SW 1271 (cell line): ENCODE measurements around the gene SCYGR4.
"Not testable (repeated sequence)": the region's sequence is repeated elsewhere in the genome, so short reads cannot be mapped to it uniquely, and the experiment has no call there.

Source experiments
- DNase-seq, 2 experiments: peaks; one replicate each; lab custom pipeline; 2025; lab: John Stamatoyannopoulos, UW

The SCYGR4 gene, protein sequence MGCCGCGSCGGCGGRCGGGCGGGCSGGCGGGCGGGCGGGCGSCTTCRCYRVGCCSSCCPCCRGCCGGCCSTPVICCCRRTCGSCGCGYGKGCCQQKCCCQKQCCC

DNA sequence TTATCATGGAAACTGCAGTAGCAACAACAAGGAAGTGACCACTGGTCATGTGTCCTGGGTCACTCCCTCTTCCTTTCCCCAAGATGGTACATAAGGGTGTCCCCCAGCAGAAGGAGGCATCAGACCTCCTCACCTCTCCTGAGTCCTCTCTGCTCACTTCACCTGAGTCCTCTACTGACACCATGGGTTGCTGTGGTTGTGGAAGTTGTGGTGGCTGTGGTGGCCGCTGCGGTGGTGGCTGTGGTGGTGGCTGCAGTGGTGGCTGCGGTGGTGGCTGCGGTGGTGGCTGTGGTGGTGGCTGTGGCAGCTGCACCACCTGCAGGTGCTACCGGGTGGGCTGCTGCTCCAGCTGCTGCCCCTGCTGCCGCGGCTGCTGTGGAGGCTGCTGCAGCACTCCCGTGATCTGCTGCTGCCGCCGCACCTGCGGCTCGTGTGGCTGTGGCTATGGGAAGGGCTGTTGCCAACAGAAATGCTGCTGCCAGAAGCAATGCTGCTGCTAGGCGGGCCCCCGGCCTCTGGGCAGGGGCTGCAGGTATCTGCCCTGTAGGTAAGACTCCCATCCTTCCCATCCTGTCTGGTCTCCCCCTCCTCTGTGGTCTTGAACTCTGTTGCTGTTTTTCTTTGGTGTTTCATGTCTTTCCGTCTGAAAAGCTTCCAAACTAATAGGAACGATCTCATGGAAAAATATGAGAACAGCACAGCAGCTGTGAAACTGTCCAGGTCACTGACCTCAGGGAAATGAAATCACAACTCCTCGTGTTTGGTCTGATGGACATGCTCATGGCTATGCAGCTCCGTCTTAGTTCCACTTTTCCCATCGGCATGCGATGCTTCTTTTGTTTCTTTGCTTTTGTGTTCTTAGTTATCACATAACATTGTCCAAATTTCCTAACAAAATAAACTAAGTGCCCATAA, at the start of gene SCYGR4:
Gene SCYGR4, plus strand, starts transcription at position 183 of the 915 bp plus-strand sequence. Its CDS starts 0 bp downstream, at position 183.
- DNase-seq: no peak

DNA sequence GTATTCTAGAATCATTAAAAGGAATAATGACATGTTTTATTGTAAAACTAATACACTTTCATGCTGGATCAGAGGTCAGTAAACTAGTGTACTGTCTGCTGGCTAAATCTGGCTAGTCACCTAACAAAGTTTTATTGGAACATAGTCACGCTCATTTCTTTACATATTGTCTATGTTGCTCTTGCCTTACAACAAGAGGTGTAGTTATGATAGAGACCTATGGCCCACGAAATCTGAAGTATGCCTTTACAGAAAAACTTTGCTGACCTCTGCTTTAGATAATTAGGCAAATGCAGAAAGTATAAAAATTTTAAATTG, 48.5 kb upstream of the SCYGR4 start:
- DNase-seq: no peak

DNA sequence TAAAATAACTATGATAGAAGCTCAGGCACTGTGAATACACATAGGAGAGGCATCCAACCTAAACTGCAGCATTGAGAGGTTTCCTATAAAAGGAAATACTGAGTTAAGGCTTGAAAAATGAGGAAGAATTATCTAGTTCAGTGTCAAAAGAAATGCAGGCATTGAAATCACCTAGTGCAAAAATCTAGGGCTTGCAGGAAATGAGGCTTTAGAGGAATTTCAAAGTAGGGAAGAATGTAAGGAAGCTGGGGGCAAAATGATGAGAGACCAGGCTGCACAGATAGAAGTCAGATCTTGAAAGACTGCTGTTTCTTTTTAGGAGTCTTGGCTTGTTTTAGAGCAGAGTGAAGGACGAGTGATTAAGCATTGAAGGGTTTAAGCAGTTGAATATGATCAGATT, 46.7 kb upstream of the SCYGR4 start:
- DNase-seq: no peak

DNA sequence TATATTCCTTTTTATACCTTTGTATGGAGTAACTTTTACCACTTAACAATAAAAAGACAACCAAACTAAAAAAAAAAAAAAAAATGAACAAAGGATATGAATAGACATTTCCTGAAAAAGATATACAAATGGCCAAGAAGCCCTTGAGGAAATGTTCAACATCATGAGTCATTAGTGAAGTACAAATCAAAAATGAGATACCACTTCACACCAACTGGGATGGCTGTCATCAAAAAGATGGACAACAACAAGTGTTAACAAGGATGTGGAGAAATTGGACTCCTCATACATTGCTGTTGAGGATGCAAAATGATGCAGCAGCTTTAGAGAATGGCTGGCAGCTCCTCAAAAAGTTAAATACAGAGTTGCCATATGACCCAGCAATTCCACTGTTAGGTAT, 41.2 kb upstream of the SCYGR4 start:
- DNase-seq: no peak

DNA sequence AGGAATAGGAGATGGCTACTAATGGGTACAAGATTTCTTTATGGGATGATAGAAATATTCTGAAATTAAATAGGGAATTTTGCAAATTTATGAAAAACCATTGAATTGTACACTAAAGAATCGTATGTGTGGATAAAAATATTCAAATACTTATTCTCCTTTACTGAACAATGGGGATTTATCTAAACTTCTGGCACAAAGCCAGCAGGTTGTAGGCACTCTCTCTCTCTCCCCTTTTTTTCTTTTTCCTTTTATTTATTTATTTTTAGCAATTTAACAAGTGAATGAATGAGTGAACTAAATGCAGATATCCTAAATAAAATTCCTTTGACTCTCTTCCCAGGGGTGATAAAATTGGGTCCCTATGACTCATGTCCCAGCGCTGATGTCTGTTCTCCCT, 40.5 kb upstream of the SCYGR4 start:
- no peak for DNase-seq

DNA sequence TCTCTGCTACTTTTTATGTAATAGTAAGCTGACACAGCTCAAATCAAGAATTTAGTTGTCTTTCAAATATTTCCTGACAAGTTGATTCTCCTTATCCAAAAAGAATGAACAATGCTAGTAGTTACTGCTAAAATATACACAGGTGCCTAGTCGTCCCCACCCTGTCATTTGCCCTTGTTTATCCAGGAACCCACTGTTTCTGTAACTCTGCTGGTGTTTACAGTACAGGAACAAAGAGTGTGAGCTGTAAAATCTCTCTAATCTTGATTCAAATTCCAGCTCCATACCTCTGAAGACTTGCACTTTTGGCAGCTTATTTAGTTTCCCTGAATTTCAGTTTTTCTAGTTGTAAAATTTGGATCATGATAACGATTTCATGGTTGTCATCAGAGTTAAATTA, 39.7 kb upstream of the SCYGR4 start:
- no peak for DNase-seq

DNA sequence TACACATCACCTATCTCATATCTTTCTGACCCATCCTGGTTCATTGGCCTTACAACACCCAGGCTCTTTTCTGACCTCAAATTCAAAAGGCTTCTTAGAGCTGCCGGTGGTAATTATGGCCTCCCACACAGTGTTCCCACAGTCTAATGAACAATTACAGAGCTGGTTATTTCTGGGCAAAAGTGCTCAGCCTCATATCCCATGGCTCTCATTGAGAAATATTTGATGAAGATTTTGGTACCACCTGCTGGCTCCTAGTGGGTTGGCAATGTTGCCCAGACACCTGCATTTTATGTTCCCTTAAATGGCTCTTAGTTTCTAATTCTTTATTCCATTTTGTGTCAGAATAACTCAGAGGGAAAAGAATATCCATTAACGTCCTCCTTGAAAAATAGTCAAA, 38.7 kb upstream of the SCYGR4 start:
- DNase-seq: no peak

DNA sequence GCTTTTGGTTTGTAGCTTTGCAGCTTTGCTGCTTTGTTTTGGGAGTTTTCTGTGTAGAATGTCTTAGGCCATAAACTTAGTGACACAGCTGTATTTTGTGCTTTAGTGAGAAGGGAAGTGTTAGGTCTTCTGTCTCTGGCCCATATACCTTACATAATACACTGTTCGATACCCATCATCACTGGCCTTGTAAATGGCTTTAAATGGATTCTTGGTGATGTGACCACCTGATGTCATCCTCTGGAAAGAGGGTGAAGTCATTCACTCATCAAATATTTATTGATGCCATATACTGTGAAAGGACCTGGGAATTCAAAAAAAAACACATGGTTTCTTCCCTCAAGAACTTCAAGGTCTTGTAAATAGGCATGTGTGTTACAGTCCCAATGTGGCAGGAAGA, 37.5 kb upstream of the SCYGR4 start:
- no peak for DNase-seq

DNA sequence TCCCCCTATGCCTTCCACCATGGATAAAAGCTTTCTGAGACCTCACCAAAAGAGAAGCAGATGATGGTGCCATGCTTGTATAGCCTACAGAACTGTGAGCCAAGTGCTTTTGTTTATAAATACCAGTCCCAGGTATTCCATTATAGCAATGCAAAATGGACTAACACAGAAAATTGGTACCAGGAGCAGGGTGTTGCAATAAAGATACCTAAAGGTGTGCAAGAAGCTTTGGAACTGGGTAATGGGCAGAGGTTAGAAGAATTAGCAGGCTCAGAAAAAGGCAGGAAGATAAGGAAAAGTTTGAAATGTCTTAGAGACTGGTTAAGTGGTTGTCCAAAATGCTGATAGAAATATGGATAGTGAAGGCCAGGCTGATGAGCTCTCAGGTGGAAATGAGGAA, 34.9 kb upstream of the SCYGR4 start:
- no peak for DNase-seq

DNA sequence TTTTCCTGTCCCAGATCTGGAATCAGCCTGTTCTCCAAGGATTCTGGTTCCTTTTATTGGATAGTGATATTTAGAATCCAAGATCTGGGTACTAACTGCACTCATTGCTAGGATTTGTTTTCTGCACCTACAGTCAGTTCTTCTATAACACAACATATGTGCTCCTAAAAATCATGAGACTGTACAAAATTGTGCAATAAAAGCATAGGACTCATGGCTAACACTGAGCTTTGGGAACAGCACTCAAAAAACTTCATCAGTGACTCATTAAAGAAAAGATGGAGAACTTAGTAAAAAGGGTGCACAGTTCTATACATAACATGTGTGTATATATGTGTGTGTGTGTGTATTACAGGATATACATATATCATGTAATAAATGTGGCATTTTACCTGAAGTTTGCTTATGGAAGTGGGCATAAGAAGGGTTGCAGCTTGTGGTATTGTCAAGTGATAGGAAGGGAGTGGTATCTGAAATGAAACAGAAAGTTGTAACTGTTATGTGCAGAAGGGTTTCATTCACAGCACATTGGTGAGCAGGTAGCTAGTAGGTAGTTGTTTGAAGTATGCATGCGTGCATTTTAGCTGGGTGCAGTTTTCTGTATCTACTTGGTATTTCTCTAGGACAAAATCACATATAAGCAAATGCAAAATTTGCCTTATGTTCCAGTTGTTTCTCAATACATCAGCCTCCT, 24.5 kb upstream of the SCYGR4 start:
- DNase-seq: no peak

DNA sequence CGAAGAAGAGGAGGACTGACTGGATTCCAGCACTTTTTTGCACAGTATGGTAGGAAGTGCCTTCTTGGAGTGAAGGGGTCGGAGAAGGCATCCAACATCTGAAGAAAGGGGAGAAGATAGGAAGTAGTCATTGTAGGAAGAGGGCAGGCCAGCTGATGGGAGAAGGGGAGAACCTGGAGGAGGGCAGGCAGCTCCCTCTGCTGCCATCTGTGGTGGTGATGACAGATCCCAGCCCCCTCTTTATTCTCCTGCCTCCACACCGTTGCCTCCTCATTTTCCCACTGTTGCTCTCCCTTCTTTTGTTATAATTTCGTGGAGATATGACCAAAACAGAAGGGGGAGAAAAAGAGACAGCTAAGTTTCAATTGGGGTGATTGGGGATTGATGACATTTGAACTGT, 21.5 kb upstream of the SCYGR4 start:
- DNase-seq: no peak

DNA sequence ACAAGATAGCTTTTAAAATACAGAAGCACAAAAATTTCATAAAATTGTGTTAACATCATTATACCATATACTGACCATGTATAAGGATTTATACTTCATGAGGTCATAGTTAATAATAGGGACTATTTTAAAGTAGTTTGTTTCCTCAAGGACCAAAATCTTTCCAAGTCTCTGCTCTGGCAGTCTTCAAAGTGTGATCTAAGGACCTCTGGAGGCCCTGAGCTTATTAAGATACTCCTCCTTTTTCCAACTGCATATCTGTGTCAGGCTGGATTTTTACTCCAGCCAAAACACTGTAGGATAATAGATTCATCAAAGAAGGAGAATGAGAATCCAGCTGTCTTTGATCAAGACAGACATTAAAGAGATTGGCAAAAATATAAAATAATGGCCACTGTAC, 20.3 kb upstream of the SCYGR4 start:
- no peak for DNase-seq

DNA sequence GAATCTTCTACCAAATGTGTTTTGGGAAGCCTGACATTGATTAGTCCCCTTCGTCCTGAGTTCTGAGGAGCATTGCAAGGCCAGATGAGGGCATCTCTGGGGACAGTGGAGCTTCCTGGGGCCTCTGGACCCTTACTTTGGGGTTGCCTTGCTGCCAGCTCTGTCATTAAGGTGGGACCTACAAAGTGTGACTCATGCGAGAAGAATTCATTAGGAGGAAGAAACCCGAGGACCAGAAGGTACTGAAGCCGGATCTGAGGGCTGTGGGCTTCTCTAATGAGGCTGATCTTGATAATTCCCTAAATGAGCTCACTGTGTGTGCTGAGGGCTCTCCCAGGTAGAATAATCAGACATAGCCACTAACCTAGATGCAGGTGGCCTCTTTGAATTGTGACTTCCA, 19.3 kb upstream of the SCYGR4 start:
- no peak for DNase-seq

DNA sequence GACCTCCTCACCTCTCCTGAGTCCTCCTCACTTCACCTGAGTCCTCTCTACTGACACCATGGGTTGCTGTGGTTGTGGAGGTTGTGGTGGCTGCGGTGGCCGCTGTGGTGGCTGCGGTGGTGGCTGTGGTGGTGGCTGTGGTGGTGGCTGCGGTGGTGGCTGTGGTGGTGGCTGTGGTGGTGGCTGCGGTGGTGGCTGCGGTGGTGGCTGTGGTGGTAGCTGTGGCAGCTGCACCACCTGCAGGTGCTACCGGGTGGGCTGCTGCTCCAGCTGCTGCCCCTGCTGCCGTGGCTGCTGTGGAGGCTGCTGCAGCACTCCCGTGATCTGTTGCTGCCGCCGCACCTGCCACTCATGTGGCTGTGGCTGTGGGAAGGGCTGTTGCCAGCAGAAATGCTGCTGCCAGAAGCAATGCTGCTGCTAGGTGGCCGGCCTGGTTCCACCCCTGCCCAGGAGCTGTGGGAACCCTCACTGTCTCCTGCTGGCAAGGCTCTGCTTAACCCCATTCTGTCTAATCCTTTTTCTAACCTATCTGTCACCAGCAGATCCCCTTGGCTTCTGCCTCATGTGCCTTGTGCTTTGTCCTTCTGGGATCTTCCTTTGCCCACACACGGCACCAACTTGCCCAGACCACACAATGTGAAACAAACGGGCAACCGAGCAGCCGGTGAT, 18.3 kb upstream of the SCYGR4 start, which contains the start of gene SCYGR2:
Gene SCYGR2, plus strand, starts transcription at position 59 of the 669 bp plus-strand sequence. Its CDS starts 0 bp downstream, at position 59.
- DNase-seq: not testable (repeated sequence)

DNA sequence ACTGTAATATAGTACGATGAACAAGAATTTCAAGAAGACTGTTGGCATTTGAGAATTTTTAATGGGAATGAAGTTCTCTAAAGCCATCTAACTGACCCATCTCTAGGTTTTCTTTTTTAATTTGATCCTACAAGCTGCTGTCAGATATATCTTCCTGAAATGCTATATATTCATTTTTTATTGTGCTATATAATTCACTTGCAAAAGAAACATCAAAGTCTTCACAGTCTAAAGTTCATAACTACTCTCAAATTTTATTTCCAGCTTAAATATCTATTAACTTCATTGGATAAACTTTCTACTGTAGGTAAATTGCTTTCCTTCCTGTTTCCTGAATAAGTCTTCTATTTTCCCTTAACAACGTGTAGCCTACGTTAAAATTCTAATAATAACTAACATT, 14.9 kb upstream of the SCYGR4 start:
- DNase-seq: no peak

DNA sequence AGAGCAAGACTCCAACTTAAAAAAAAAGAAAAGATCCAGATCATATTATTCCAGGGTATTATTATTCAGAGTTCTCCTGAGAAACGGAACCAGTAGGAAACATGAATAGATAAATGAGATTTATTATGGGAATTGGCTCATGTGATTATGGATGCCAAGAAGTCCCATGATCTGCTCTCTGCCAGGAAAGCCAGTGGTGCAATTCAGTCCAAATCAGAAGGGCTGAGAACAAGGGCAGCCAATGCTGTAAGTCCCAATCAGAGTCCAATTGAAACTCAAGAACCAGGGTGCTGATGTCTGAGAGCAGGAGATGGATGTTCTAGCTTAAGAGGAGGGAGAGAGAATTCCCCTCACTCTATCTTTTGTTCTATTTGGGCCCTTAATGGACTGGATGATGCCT, 10.8 kb upstream of the SCYGR4 start:
- no peak for DNase-seq

DNA sequence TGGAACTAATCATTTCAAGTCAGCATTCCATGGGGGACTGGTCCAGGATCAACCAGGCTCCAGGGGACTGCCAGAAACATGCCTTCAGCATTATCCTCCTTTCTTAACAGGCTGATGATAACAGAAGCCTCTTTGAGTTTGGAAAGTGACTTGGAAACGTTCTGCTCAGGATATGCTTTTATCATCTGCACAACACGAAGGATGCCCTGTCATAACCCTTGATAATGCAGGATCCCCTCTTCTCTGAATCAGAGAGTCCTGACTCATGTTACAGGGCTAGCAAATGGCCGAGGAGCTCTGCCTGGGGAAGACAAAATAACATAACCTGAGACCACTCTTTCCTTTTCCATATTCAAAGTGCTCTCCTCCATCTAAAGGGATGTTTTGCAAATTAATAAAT, 9.4 kb upstream of the SCYGR4 start:
- DNase-seq: no peak

DNA sequence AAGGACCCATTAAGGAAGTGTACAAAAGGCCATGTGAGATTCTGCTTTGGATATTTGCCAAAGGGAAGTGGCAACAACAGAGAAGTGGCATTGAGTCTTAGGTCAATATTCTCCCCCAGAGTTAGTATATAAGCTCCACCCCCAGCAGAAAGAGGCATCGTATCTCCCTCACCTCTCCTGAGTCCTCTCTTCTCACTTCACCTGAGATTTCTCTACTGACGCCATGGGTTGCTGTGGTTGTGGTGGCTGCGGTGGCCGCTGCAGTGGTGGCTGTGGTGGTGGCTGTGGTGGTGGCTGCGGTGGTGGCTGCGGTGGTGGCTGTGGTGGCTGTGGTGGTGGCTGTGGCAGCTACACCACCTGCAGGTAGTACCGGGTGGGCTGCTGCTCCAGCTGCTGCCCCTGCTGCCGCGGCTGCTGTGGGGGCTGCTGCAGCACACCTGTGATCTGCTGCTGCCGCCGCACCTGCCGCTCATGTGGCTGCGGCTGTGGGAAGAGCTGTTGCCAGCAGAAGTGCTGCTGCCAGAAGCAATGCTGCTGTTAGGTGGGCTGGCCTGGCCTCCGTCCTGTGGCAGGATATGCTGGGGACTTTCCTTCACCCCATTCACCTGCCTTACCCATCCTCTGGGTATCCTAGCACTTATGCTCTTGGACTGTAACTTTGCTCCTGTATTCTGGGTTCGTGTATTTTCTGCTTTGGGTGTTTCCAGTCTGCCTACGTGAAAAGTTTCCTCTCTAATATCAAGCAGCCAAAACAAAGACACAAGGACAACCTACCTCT, 8.5 kb upstream of the SCYGR4 start:
- no peak for DNase-seq

DNA sequence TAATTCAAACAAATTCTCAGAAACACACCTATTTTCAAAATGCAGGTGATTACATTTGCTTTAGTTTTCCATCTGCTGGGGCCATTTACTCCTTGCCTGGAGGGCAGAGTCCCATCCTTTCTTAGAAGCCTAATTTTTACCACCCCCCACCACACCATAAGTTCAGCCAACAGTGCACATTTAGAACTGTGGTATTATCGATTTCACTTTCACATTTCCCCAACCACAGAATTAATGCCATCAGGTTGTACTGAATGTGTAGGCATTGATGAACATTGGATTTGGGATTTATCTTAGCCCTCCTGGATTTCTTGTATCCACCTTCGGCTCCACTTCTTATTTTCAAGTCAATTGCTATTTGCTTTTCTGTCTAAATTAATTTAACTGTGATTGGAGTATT, 7.2 kb upstream of the SCYGR4 start:
- no peak for DNase-seq

DNA sequence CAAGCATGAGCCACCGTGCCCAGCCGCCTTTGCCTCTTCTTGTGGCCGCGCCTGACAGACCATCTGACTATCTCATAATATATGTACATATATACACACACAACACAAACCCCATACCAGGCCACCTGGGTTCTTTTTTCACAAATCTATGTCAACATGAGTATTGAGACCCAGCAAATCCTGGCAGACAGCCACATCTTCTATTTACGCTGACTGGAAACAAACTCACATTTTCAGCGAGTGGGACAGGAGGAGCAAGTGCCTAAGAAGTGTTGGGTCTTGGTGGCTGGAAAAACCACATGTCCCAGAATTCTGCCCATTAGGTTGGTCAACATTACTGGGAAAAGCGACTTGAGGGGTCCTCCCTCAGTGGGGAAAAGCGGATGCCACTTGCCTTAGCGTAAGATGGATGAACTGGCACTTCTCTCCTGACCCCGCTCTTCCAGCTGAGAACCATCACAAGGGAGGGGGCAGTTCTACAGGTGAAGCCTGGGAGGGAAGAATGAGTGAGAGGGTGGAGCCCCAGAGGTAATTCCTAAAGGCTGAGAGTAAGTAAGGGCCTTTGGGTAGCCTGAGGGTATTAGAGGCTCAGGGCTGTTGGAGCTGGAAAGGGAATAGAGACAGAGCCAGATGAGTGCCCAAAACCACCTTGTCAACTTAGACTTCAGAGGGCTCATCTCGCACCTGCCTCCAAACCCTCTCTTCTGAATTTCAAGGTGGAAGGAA, 4.6 kb upstream of the SCYGR4 start:
- DNase-seq: no peak

DNA sequence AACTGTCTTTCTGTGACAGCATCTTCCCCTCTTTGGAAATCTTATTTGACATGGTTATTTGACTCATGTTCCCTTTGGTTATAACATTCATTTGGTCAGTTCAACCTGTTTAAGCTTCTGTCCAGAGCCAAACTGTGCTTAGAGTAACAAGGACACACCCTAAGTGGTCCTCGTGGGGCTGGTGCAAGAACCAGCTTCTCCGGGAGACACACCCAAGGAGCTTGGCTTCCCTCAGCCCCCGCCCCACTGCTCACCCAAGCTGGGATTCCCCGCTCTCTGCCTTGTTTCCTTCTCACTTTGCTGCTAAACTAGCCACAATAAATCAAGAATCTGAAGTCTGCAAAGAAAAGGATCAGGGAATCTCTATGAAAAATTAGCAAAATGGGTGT, 4.0 kb upstream of the SCYGR4 start:
- DNase-seq: no peak
